Fibroblast of gingiva (primary cell): ENCODE data around the gene P4HB.

Experiments used
- DNase-seq: peaks from one replicate; pipeline ENCODE4 v3.0.0-alpha.2; 2011; ENCODE audit warnings: low read depth

The P4HB gene

DNA sequence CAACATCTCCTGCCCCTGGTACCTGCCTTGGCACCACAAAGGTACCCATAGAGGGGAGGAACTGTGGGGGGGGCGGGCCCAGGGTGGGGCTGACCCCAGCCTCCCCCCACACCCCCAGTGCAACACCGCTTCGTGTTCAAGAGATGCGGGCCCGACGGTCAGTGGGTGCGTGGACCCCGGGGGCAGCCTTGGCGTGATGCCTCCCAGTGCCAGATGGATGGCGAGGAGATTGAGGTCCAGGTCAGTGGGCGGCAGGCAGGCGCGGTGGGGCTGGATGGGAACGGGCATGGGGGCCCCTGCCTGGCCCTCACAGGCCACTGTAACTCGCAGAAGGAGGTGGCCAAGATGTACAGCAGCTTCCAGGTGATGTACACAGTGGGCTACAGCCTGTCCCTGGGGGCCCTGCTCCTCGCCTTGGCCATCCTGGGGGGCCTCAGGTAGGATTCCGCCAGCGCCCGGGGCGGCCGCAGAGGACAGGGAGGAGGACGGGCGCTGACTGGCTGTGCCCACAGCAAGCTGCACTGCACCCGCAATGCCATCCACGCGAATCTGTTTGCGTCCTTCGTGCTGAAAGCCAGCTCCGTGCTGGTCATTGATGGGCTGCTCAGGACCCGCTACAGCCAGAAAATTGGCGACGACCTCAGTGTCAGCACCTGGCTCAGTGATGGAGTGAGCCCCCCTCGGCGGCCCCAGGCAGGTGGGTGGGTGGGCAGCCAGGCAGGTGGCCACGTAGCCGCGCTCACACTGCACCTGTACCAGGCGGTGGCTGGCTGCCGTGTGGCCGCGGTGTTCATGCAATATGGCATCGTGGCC, 49.2 kb downstream of the P4HB start:
- no peak for DNase-seq

DNA sequence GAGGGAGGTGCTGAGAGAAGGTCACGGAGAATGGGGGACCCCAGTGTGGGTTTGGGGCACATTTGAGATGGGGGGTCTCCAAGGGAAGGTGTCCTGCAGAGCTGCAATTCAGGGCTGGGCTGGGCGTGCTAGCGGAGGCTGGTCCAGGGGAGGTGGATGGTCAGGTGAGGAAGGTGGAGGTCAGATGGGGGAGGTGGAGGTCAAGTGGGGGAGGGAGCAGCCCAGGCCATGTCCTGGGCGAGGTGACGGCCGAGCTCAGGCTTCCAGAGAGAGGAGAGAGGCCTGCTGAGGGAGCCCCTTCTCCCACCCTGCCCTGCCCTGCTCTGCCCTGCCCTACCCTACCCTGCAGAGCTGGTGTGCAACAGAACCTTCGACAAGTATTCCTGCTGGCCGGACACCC, 49.9 kb downstream of the P4HB start:
- DNase-seq, result no peak

DNA sequence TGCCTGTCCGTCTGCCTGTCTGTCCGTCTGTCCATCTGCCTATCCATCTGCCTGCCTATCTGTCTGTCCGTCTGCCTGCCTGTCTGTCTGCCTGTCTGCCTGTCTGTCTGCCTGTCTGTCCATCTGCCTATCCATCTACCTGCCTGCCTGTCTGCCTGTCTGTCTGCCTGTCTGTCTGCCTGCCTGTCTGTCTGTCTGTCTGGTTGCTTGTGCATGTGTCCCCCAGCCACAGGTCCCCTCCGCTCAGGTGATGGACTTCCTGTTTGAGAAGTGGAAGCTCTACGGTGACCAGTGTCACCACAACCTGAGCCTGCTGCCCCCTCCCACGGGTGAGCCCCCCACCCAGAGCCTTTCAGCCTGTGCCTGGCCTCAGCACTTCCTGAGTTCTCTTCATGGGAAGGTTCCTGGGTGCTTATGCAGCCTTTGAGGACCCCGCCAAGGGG, 50.8 kb downstream of the P4HB start:
- DNase-seq, result no peak

DNA sequence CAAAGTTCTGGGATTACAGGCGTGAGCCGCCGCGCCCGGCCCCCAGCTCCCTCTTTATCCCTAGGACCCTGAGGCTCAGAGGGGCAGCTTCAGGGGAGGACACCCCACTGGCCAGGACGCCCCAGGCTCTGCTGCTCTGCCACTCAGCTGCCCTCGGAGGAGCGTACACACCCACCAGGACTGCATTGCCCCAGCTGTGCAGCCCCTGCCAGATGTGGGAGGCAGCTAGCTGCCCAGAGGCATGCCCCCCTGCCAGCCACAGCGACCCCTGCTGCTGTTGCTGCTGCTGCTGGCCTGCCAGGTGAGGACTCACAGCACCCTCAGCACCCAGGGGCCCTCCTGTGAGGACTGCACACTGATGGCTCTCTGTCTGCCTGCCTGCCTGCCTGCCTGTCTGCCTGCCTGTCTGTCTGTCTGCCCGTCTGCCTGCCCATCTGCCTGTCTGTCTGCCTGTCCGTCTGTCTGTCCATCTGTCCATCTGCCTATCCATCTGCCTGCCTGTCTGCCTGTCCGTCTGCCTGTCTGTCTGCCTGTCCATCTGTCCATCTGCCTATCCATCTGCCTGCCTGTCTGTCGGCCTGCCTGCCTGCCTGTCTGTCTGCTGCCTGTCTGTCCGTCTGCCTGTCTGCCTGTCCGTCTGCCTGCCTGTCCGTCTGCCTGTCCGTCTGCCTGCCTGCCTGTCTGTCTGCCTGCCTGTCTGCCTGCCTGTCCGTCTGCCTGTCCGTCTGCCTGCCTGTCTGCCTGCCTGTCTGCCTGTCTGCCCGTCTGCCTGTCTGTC, 51.4 kb downstream of the P4HB start:
- DNase-seq, result no peak

DNA sequence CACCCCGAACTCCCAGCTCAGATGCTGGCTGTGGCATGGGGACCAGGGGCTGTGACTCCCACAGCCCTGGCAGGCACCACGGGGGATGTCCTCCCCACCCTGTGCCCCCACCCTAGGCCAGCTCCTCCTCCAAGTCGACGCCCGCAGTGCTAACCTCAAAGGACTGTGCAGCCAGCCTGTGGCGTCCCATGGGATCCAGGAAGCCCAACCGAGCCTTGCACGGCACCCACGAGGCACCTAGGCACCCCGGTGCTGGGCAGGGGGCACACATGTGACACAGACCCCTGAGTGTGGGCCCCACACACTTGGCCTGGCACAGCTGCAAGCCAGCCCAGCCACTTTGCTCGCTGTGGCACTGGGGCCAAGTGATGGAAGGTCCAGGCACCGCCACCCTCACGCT, 52.5 kb downstream of the P4HB start:
- no peak for DNase-seq

DNA sequence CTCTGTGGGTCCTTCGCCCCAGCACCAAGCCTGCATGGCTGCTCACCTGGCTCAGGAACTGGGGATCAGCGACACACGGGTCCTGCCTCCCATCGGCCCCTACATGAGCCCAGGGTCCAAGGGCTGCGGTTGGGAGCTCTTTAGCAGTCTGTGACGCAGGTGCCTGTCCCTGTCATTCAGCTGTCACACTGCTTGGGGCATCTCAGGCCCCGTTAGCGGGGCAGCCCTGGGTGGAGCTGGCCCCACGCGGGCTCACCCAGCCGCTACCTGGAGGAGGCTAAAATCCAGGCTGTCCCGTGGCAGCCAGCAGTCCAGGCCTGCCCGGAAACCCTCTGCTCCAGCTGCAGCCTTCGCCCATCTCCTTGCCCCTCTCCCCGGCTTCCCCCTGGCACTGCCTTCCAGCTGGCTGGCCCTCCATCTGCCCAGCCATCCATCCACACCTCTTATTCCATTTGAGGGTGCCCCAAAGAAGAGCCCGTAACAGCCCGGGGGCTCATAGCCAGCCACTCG, 53.1 kb downstream of the P4HB start:
- DNase-seq, result no peak

DNA sequence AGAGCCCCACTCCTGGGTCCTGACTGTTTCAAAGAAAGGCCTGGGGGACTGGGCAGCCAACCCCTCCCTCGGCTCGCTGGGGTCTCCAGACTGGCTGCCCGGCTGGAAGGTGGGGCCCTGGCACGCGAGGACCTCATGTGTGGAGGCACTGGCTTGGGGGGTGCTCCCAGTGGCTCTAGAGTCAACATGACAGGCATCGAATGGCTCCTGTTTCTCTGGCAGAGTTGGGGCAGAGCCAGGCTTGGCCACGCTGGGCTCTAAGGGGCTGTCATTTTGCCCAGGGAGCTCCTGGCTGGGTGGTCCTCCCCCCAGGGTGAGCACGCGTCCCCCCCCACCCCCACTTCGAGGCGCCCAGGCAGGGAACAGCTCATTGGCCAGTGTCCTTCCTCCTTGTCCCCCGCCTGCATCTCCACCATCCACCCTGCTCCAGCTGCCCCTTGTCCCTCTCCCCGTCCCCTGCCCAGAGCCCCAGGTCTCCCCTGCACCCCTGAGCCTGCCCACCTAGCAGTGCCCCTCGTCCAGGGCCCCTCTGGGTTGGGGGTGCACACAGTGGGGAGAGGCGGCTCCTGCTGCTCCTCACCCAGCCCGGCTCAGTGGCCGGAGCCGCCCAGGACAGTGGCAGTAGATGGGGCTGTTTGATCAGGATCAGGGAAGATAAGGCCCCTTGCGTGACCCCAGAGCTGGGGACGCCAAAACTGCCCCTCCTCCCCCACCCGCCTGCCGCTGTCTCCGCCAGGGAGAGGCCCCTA, 53.7 kb downstream of the P4HB start:
- no peak for DNase-seq

DNA sequence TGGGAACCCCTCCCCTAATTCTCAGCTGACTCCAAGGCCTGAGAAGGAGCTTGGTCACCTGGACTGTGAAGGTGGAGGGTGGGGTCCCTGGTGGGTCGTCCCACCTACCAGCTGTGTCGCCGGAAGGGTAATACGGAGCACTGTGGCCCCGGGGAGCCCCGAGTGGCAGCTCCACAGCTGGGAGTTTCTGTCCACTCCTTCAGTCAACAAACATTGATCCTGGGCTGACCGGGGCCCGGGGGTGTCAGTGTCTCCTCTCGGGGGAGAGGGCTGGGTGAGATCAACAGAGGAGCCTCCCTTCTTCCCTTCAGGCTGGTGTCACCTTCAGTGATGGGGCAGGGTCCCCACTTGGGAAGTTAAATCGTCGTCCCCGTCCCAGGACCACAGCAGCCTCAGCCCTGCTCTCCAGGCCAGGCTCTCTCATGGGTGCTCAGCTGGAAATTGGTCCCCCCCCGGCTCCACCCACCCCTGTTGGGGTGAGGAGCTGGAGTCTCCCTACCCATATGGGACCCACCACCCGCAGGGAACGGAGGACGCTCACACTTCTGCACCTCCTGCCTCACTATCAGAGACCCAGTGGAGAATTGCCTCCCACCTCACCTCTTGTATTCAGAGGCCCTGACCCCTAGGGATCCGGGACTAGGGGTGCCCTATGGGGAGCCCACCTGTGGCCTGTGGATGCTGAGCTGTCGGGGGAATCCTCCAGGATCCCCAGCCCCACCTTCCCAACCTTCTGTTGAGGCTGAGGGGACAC, 54.5 kb downstream of the P4HB start:
- no peak for DNase-seq

DNA sequence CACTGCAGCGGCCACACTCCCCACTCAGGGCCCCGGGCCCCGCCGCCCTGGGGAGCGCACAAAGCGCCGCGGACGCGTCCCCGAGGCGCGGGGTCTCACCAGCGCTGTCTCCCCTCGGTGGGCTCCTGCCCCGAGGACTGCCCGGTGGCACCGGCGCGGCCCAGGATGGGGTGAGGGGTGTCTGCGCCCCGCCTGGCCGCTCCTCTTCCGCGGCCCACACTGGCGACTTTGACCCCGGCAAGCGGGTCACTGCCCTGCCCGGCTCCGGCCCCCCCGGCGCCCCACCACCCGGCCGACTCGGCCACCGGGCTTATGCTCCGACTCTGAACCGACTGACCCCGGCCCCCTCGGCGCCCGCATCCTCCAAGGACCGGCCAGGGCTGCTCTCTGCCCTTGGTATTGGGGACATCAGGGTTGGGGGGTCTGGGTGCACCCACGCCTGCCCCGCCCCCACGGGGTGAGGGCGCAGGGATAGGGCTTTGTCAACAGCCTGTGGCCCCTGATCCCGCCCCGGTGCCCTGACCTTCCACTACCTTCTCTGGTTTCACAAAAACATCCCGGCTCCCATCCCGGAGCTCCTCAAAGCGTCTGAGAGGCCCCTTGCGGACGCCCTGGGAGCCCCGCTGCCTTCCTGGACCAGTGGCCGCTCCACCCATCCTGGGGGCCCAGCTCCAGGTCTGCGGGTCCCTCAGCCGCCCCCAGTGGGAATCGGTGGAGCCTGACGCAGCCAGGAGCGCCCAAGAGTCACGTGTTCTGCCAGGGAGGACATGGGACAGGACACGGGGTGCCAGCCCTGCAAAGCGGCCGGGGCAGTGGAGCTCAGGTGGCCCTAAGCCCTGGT, 55.6 kb downstream of the P4HB start:
- no peak for DNase-seq

DNA sequence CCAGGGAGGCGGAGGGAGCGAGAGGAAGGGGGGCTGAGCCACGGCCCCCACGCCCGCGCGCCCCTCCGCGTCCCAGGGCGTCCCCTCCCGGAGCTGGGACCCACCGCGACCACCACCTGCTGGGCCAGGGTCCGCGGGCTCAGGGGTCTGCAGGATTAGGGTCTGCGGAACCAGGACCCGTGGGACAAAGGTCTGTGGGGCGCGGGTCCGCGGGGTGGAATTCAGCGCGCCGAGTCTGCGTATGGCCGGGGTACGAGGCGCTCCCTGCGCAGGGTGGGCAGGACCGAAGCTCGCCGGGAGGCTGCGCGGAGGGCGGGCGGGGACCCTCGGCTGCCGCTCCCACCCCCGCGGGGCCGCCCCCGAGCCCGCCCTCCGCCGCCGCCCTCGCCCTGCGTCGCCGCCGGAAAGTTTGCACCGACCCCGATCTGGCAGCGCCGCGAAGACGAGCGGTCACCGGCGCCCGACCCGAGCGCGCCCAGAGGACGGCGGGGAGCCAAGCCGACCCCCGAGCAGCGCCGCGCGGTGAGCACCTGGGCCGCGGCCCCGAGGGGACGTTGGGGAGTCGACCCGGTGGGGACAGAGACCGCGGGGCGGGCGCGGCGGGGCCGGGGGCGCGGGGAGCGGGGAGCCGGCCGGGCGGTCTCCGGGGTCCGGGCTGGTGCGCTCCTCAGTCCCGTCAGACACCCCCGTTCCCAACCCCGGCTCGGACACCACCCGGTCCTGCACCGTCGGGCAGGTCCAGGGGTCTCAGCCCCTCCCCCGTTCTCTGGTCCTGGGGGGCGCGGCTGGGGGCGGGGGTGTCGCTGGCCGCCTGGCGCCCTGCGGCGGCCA, 56.4 kb downstream of the P4HB start, which contains the start of gene GCGR:
TSS of gene GCGR (plus strand) at position 423 of the 831 bp plus-strand sequence. CDS start 4,869 bp downstream, outside the sequence.
- no peak for DNase-seq

DNA sequence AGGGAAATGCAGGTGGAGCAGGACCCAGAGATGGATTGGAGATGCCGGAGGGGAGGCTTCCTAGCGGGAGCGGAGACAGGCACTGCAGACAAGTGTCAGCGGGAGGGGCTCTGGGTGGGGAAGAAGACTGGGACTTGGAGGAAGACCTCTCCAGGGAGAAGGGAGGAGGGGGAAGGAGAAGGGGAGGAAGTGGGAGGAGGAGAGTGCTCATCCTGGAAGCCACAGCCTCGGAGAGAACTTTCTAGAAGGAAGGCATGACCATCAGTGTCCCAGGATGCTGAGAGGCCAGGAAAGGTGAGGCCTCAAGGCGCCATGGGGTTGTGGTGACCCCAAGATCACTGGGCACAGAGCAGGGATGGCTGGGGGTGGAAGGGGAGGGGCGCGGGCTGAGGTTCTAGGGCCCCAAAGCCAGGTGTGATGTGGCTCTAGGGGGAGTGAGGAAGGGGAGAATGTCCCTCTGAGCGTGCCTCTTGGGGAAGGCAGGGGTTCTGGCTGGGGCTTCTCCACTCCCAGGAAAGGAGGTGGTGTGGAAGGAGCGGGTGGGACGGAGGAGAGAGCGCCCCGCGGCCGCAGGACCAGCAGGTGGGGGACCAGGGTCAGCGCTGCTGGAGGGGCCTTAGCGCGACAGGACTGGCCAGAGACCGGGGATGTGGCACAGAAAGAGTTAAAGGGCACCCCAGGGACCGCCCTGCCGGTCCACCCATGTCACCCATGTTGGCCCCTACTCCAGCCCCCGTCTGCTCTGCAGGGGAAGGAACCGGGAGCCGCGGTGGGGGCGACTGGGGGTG, 57.3 kb downstream of the P4HB start:
- no peak for DNase-seq

DNA sequence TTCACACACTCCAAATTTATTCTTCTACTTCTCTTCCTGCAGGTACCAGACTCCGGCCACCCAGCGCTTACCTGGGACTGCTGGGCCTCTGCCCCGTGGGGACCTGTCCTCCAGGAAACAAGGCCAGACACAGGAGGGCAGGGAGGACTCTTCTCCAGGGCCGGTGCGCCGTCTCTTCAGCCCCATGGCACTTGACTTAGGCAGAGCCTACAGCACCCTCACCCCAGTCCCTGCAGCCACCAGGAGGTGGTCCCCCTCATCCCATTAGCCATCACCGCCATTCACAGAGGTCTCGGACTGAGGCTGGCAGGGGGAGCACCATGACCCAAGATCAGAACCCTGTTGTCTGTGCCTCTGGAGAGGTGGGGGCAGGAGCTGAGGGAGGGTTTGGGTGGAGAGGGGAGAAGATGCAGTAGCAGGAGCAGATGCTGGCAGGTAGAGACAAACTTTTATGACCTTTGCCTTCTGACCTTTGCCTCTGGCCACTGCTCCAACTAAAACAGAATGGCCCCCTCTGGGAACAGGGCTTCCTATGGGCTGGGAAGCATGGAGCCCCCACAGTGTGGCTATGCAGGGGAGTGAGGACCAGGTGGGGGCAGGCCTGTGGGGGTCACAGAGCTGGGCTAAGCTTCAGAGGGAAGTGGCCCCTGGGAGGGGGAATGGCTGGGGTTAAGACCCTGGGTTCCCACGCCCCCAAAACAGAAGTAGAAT, 58.1 kb downstream of the P4HB start:
- DNase-seq, result no peak

DNA sequence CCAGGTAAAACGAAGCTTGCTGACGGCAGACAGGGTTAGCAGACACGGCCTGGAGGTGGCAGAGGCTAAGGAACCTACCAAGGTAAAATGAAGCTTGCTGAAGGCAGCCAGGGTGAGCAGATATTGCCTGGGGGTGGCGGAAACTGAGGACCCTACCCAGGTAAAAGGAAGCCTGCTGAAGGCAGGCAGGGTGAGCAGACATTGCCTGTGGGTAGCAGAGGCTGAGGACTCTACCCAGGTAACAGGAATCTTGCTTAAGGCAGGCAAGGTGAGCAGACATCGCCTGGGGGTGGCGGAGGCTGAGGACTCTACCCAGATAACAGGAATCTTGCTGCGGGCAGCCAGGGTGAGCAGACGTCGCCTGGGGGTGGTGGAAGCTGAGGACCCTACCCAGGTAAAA, 59.0 kb downstream of the P4HB start:
- no peak for DNase-seq

DNA sequence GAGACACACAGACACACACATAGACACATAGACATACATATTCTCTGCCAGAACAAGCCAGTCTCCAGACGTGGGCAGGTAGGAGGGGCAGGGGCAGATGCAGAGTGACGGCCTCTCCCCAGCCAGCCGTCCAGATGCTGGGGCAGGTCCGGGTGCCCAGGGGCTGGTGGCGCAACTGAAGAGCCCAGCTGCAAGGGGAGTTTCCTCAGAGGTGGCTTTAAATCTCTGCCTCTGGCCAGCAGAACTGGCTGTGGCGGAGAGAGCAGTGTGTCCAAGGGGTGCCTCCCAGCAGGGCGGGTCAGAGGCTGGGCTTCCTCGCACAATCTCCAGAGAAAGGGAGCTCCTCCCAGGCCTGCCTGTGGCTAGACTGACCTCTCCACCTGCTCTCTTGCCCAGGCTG, 65.8 kb downstream of the P4HB start:
- DNase-seq, result peak; percentile 39

DNA sequence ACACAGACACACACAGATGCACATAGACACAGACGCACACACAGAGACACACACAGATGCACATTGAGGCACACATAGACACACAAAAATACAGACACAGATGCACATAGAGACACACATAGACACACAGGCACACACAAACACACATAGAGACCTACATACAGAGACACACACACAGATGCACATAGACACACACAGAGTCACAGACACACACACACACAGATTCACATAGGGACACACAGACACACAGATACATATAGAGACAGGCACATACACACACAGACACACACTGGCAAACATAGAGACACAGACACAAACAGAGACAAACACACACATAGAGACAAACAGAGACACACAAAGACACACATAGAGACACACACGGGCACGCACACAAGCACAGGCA, 66.3 kb downstream of the P4HB start:
- DNase-seq, result no peak
